ENCODE results near the gene SALL1. TPM values are rescaled to one million over a fixed set of nuclear protein-coding genes. Genes with fewer than 3 reads are reported as not detected.

SALL1 gene
- total RNA-seq, 1 experiment from 2014 or later, result not detected

DNA sequence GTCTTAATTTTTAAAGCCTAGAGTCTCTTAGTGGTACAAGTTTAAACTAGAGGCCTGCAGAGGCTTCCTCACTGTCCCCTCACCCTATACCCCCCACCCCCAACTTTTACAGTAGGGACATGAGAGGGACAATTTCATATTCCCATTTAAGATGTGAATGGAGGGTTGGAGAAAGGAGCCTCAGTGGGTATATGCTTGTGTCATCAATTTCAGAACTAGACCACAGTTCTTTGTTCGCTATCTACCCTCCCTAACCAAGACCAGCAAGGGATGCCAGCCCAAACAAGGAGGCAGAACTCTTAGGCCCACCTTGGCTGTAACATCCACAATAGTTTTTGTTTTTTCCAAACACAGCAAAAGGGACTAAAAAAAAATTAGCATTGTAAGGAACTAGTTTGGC, 14.0 kb upstream of the SALL1 start:
- Histone ChIP-seq H3K9me3 (ENCODE audit: control insufficient read depth, insufficient read depth, low read depth, low read length) (no peaks in the 10 kb centered on the region), H3K4me1 (ENCODE audit: control insufficient read depth, insufficient read depth, low read length) (no peaks in the 10 kb centered on the region), H3K27me3 (ENCODE audit: control insufficient read depth, insufficient read depth, low read length) (no peaks in the 10 kb centered on the region), H3K36me3 (ENCODE audit: control insufficient read depth, insufficient read depth, low read length) (no peaks in the 10 kb centered on the region), H3K4me3 (ENCODE audit: low read depth in 2 of 2, low read length in 2 of 2) (no peak overlapping the region), H3K27ac (ENCODE audit: low read length) (no peak overlapping the region)
- intact Hi-C loops (cut with micrococcal nuclease; ENCODE audit: unreplicated experiment) (no loop called here), in situ Hi-C loops (cut with HindIII; ENCODE audit: low pct_unique_long_range_greater_than_20kb, low sequenced_read_pairs) (no loop called here)
- ChIA-PET CTCF (no interaction called here), POLR2A (no interaction called here)
- no TSS peak for BruUV-seq (replicated peaks)
- TF ChIP-seq, protein P1, sequence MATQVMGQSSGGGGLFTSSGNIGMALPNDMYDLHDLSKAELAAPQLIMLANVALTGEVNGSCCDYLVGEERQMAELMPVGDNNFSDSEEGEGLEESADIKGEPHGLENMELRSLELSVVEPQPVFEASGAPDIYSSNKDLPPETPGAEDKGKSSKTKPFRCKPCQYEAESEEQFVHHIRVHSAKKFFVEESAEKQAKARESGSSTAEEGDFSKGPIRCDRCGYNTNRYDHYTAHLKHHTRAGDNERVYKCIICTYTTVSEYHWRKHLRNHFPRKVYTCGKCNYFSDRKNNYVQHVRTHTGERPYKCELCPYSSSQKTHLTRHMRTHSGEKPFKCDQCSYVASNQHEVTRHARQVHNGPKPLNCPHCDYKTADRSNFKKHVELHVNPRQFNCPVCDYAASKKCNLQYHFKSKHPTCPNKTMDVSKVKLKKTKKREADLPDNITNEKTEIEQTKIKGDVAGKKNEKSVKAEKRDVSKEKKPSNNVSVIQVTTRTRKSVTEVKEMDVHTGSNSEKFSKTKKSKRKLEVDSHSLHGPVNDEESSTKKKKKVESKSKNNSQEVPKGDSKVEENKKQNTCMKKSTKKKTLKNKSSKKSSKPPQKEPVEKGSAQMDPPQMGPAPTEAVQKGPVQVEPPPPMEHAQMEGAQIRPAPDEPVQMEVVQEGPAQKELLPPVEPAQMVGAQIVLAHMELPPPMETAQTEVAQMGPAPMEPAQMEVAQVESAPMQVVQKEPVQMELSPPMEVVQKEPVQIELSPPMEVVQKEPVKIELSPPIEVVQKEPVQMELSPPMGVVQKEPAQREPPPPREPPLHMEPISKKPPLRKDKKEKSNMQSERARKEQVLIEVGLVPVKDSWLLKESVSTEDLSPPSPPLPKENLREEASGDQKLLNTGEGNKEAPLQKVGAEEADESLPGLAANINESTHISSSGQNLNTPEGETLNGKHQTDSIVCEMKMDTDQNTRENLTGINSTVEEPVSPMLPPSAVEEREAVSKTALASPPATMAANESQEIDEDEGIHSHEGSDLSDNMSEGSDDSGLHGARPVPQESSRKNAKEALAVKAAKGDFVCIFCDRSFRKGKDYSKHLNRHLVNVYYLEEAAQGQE (IDR thresholded peaks at IDR 0.05; ENCODE audit: insufficient read depth in 1 of 2, low read depth in 2 of 2, low read length in 1 of 2), result no peak
- TF ChIP-seq, protein P2, sequence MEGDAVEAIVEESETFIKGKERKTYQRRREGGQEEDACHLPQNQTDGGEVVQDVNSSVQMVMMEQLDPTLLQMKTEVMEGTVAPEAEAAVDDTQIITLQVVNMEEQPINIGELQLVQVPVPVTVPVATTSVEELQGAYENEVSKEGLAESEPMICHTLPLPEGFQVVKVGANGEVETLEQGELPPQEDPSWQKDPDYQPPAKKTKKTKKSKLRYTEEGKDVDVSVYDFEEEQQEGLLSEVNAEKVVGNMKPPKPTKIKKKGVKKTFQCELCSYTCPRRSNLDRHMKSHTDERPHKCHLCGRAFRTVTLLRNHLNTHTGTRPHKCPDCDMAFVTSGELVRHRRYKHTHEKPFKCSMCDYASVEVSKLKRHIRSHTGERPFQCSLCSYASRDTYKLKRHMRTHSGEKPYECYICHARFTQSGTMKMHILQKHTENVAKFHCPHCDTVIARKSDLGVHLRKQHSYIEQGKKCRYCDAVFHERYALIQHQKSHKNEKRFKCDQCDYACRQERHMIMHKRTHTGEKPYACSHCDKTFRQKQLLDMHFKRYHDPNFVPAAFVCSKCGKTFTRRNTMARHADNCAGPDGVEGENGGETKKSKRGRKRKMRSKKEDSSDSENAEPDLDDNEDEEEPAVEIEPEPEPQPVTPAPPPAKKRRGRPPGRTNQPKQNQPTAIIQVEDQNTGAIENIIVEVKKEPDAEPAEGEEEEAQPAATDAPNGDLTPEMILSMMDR (IDR thresholded peaks at IDR 0.05), result no peak
- TF ChIP-seq TCF7L2 (IDR thresholded peaks at IDR 0.05; ENCODE audit: low read depth, low read length) (no peak), POLR2AphosphoS5 (IDR thresholded peaks at IDR 0.05; ENCODE audit: low read depth, low read length) (no peak), SIN3A (IDR thresholded peaks at IDR 0.05; ENCODE audit: borderline replicate concordance, insufficient read depth, low read depth, low read length) (no peak)
- ATAC-seq (no peak), DNase-seq (ENCODE audit: low read depth, low spot score) (no peak)

DNA sequence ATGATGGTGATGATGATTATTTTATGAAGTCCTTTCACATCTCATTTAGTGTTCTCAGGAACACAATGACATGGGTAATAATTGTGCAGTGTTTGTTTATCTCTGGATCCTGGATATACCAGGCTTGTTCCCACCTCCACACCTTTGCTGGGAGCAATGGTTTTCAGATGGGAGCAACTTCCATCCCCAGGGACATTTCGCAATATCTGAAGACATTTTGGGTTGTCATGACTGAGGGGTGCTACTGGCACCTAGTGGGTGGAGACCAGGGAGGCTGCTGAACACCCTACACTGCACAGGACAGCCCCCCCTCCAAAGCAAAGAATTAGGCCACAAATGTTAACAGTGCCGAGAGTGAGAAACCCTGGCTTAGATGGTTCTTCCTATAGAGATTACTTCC, 13.5 kb upstream of the SALL1 start:
- BruUV-seq (replicated peaks), result no TSS peak
- TF ChIP-seq, protein P2 (IDR thresholded peaks at IDR 0.05), result no peak
- TF ChIP-seq TCF7L2 (IDR thresholded peaks at IDR 0.05; ENCODE audit: low read depth, low read length) (no peak), POLR2AphosphoS5 (IDR thresholded peaks at IDR 0.05; ENCODE audit: low read depth, low read length) (no peak), SIN3A (IDR thresholded peaks at IDR 0.05; ENCODE audit: borderline replicate concordance, insufficient read depth, low read depth, low read length) (no peak)
- TF ChIP-seq, protein P1 (IDR thresholded peaks at IDR 0.05; ENCODE audit: insufficient read depth in 1 of 2, low read depth in 2 of 2, low read length in 1 of 2), result no peak

More for the DNA sequence above, 13.5 kb upstream of the SALL1 start:
- Histone ChIP-seq H3K4me1 (ENCODE audit: control insufficient read depth, insufficient read depth, low read length) (no peaks in the 10 kb centered on the region), H3K36me3 (ENCODE audit: control insufficient read depth, insufficient read depth, low read length) (no peaks in the 10 kb centered on the region), H3K27me3 (ENCODE audit: control insufficient read depth, insufficient read depth, low read length) (no peaks in the 10 kb centered on the region), H3K9me3 (ENCODE audit: control insufficient read depth, insufficient read depth, low read depth, low read length) (no peaks in the 10 kb centered on the region), H3K27ac (ENCODE audit: low read length) (no peak overlapping the region), H3K4me3 (ENCODE audit: low read depth in 2 of 2, low read length in 2 of 2) (no peak overlapping the region)
- ChIA-PET CTCF (interaction anchor here (0.8 kb wide), 1 partner anchor 11 kb away, joined by 15 read pairs; no protein-coding TSS in a partner anchor), POLR2A (no interaction called here)
- ATAC-seq (no peak), DNase-seq (ENCODE audit: low read depth, low spot score) (no peak)
- in situ Hi-C loops (cut with HindIII; ENCODE audit: low pct_unique_long_range_greater_than_20kb, low sequenced_read_pairs), result no loop called here
- intact Hi-C loops (cut with micrococcal nuclease; ENCODE audit: unreplicated experiment), result no loop called here
